Epithelial cell of proximal tubule (primary cell): ENCODE results near the gene STRIP1. TPM values are rescaled to one million over a fixed set of nuclear protein-coding genes. Genes with fewer than 3 reads are reported as not detected.

Source experiments
- DNase-seq: peaks from one replicate; pipeline ENCODE4 v3.0.0-alpha.2; 2011; ENCODE audit warnings: low read depth
- H3K4me3 ChIP-seq: 2 replicates; pipeline ENCODE4 v1.5.1; 2011; ENCODE audit warnings: low read depth, mild to moderate bottlenecking, low read length
- CTCF ChIP-seq: conservative IDR thresholded peaks from 2 replicates; pipeline ENCODE4 v1.5.1; 2012; ENCODE audit warnings: low read depth, mild to moderate bottlenecking, low read length
- total RNA-seq: library from RNA; depleted of rRNA; stranded (reverse); fragments of >200 nt; gene quantifications from 2 replicates; pipeline ENCODE4 v1.2.3, GENCODE V29; 2015

Gene STRIP1
- total RNA-seq, 1 donor from 2014 or later = 28.9 TPM

GRCh38 chr1:110056285-110056683 lies 21.9 kb downstream of the STRIP1 start:
- no peak for TF ChIP-seq CTCF
- H3K4me3 ChIP-seq = no peak overlapping the region
- no peak for DNase-seq

GRCh38 chr1:110056776-110057175 lies 22.4 kb downstream of the STRIP1 start:
- no peak for TF ChIP-seq CTCF
- no peak for DNase-seq
- H3K4me3 ChIP-seq = no peak overlapping the region

GRCh38 chr1:110057963-110058518 lies 23.6 kb downstream of the STRIP1 start:
- TF ChIP-seq CTCF = no peak

GRCh38 chr1:110058591-110058990 lies 24.2 kb downstream of the STRIP1 start:
- no peak for DNase-seq
- TF ChIP-seq CTCF = no peak

More at GRCh38 chr1:110057963-110058518, 23.6 kb downstream of the STRIP1 start:
- H3K4me3 ChIP-seq = no peak overlapping the region
- DNase-seq = no peak

GRCh38 chr1:110059133-110059863 lies 24.9 kb downstream of the STRIP1 start:
- no peak for DNase-seq
- no peak for TF ChIP-seq CTCF

More at GRCh38 chr1:110058591-110058990, 24.2 kb downstream of the STRIP1 start:
- no peak overlapping the region for H3K4me3 ChIP-seq

GRCh38 chr1:110060034-110060661 lies 25.7 kb downstream of the STRIP1 start:
- DNase-seq = no peak
- no peak overlapping the region for H3K4me3 ChIP-seq
- peak; percentile 83 for TF ChIP-seq CTCF

More at GRCh38 chr1:110059133-110059863, 24.9 kb downstream of the STRIP1 start:
- no peak overlapping the region for H3K4me3 ChIP-seq
